GM18505 (cell line): ENCODE results near the gene FOXD4L3.
"Not testable (repeated sequence)": the region's sequence is repeated elsewhere in the genome, so short reads cannot be mapped to it uniquely, and the experiment has no call there.

ENCODE experiments used
- ATAC-seq: cut with Tn5 transposase; IDR thresholded peaks from one replicate; pipeline ENCODE4 v1.9.1; 2021; ENCODE audit not compliant: unreplicated experiment

Gene FOXD4L3

DNA sequence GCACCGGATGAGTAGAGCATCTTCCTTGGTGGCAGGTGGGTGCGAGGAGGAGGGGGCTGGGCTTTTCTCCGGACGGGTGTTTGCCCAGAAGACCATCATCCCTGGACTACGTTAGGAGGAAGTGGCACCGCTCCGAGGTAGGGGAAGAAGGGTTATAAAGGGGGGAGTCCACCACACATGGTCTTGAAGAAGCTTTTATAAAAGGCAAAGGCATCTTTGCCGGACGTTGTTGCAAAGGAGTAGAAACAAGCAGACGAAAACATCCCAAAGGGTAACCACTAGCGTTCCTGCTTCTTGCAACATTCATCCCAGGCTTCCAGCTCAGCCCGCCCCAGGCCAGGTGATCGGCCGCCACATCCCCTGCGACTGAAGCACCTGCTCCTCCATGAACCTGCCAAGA is at the start of gene FOXD4L3:
Gene FOXD4L3 (plus strand): TSS at position 301 of the 400 bp plus-strand sequence. CDS start 85 bp downstream, at position 386.
- ATAC-seq: not testable (repeated sequence)

DNA sequence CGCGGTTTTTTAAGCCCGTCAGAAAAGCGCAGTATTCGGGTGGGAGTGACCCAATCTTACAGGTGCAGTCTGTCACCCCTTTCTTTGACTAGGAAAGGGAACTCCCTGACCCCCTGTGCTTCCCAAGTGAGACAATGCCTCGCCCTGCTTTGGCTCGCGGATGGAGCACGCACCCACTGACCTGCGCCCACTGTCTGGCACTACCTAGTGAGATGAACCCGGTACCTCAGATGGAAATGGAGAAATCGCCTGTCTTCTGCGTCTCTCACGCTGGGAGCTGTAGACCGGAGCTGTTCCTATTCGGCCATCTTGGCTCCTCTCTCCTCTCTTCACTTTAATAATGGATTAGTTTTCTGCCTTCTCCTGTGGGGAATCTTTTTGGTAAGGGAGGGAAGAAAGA is 21.6 kb upstream of the FOXD4L3 start:
- not testable (repeated sequence) for ATAC-seq

DNA sequence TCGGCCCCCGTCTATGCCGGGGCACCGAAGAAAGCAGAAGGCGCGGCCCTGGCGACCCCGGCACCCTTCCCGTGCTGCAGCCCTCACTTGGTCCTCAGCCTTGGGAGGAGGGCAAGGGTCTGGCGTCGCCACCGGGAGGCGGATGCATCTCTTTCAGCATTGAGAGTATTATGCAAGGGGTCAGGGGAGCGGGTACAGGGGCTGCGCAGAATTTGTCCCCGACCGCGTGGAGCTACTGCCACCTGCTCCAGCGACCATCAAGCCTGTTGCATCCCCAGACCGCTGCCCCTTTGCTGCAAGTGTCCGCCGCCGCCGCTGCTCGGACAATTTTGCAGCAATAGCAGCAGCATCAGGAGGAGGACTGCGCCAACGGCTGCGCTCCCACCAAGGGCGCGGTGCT is 1.1 kb downstream of the FOXD4L3 start:
- not testable (repeated sequence) for ATAC-seq

DNA sequence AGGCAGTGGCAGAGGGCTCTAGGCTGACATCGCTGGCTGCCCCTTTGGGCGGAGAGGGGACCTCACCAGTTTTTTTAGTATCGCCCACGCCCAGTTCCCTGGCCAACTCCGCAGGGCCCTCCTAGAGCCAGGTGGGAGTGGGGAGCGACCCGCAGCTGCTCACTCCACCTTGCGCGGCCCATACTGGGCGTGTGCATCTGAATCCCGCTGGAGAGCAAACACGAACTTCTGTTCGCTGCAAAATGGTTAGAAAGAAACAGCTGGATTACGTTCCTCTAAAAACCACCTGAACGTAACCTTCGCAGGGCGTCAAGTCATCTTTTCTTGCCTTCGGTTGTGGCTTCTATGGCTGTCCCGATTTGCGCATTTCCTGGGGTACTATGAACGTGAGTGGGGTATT is 1.5 kb downstream of the FOXD4L3 start:
- not testable (repeated sequence) for ATAC-seq

DNA sequence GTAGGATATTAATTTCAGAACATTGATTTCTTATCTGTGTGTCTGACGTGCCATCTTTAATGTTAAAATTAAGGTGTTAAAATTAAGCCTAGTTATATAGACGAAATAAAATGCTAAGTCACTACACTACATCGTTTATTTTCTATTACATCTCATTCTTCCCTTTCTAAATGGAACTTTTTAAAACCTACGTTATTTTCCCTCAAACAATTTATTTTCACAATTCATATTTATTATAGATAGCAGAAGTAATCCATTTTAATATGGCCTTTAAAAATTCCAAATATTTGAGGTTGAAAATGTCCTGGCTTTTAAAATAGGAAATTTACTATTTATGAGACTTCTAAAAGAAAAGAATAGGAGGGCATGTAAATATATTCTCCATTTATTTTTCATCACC is 2.1 kb downstream of the FOXD4L3 start:
- ATAC-seq: not testable (repeated sequence)

DNA sequence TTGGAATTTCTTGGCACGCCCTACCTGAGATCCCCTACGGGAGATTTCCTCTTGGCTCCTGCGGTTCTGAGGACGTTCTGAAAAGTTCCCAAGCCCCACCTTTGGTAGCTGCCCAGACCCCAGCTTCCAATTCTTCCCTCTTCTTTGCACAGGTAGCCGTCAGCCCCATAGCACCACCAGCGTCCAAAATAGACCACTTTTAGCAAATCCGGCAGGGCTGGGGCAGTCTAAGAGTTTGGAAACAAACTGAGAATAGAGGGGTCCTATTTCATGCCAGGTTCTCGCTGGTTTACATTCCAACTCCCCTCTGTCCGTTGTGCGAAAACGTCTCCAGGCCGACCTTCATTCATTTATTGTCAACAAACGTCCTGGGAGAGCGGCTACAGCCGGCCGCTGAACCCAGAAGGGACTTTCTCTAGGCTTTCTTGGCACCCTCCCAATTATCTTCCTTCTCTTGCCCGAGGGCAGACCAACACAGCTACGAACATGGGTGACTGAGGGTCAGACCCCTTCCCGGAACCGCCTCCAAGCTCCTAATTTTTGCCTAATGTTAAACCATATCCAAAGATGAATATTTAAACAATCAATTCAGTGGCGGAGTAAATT is 3.1 kb downstream of the FOXD4L3 start:
- ATAC-seq: not testable (repeated sequence)

DNA sequence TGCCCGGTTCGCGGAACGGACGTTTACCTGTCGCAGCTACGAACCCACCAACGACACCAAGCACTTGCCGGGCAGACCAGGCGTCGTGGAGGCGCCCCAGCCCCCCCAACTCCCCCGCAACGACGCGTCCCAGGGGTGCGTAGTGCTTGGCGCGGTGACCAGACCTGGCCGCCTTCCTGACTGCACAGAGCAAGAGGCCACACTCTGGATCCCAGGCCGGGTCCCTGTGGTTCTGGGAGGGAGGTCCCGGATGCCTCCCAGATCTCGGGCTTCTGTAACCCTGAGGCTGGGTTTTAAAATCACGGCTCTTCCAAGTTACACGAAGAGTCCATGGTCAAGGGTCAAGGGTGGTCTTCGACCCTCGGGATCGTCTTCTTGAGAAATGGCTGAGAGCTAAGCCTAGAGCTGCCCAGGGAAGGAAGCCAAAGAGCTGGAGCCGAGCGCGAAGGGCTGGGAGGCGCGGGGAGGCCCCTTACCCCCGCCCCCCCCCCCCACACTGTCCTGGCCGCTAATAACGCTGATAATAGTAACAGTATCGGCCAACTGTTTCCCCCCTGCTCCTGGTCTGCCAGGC is 3.8 kb downstream of the FOXD4L3 start:
- not testable (repeated sequence) for ATAC-seq

DNA sequence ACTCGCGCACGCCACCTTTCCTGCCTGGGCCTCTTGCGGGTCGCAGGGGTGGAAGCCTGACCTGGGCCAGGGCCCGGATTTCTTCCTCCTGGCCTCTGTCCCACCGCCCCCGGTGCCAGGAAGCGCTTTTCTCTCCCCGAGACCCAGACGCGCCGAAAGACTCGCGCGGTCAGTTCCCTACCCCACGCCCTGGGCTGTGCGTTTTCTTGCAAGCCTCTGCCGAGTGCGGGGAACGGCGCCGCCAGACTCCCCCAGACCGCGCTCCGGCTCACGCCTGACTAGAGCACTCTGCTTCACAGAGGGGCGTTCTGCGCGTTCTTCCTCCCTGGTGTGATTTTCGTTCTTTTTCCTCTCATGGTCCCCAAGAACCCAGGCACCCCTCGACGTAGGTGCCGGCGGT is 4.5 kb downstream of the FOXD4L3 start:
- ATAC-seq: not testable (repeated sequence)

DNA sequence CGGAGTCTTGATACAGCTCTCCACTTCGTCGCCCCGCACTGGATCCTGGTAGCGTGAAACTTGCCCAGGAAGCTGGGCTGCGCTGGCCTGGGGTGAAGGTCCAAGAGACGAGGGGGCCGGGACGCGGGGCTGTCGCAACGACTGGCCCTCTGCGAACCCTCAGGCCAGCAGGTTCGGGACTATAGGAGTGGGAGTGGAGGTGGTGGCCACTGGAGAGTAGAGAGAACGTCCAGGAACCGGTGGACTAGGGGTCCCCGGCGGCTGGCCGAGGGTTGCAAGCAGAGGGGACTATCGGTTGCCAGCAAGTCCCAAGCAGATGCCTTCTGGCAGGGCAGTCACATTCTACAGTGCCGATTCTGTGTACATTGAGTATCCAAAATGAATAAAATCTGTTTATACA is 5.0 kb downstream of the FOXD4L3 start:
- not testable (repeated sequence) for ATAC-seq

DNA sequence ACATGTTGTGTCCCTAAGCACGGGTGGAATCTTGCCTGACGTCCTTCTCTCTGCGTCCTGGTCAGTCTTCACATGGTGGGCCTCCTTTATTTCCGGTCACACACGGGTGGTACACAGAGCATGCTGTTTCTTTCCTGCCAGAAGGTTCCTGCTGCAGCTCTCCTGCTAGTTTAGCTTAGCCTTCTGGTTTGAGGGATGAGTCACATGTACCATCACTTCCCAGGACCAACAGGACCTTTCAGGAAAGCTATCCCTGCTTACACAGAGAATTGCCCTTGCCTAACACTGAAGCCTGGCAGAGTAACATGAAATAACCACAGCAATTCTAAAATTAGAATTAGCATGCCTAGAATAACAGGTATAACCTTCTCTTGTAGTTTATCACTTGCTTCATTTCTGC is 8.5 kb downstream of the FOXD4L3 start:
- not testable (repeated sequence) for ATAC-seq

DNA sequence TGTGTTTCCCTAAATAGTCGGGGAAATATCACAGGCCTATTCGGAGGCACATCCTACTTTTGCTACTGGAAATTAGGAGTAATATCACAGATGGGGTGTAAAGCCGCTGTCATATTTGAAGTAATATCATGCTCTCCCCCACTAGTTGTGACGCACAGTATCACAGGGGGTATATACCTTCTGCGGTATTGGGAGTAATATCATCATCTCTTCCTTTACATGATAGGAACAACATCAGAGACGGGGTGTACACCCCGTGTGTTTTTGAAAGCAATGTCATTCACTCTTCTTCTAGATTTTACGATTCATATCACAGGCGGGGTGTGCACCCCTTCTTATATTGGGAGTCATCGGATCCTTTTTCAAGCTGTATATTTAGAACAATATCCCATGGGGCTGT is 15.5 kb downstream of the FOXD4L3 start:
- ATAC-seq: not testable (repeated sequence)

DNA sequence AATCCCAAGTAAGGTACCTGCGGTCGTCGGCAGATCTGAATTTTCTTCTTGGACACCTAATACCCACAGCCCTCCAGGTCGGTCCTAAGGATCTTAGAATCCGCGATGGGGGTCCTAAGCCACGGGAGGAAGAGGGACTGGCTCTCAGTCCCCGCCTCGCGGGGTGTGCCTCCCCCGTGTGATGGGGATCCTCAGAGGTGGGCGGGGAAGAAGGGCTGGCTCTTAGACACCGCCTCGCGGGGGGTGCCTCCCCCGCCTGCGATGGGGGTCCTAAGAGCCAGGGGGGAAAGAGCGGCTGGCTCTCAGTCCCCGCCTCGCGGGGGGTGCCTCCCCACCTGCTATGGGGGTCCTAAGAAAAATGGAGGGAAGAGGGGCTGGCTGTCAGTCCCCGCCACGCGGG is 21.1 kb downstream of the FOXD4L3 start:
- not testable (repeated sequence) for ATAC-seq

DNA sequence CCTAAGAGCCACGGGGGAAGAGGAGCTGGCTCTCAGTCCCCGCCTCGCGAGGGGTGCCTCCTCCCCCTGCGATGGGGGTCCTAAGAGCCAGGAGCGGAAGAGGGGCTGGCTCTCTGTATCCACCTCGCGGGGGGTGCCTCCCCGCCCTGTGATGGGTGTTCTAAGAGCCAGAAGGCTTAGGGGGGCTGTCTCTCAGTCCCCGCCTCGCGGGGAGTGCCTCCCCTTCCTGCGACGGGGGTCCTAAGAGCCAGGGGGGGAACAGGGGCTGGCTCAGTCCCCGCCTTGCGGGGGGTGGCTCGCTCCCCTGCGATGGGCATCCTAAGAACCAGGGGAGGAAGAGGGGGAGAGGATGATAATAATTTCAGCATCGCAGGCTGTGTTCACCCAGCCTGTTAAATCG is 21.9 kb downstream of the FOXD4L3 start:
- not testable (repeated sequence) for ATAC-seq

DNA sequence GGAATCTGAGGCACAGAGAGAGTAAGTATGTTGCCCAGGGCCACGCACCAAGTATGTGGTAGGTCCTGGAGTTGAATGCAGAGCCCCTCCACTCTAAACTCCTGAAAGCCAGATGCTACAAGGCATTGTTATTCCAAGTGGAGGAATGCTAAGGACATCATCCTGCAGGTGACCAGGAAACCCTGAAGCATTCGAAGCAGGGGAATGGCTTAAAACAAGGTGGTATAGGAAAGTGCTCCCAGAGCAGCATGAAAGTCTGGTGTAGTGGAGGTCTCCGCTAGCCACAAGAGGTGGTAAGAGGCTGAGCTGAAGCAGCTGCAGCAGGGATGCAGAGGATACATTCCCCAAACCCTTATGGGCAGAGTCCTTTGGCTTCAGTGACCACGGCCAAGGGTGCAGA is 26.4 kb downstream of the FOXD4L3 start:
- not testable (repeated sequence) for ATAC-seq

DNA sequence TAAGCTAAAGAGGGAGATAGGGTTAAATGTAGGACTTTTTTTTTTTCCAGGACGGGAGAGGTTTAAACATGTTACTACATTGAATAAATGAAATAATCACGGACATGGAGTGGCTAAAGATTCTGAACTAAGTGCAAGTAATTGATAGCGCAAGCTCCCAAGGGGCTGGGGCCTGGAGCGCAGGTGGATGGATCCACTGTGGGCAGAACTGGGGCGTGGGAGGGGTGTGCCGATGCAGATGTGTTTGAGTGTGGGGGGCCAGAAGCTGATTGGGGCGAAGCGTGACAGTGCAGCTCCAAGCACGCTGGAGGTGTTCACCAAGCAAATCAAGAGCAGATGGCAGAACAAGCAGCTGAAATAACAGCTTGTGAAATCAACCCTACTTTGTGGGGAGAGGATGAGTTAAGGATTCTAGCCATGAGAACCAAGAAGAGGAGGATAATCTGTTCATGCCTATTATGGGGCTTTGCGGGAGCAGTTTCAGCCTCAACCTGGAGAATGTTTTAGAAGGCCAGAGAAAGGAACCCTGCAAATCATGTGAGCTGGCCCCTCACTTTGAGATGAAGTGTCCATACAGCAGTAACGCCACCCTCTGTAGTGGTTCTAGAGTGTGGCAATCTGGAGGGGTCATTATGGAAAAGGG is 28.0 kb downstream of the FOXD4L3 start:
- ATAC-seq: not testable (repeated sequence)

DNA sequence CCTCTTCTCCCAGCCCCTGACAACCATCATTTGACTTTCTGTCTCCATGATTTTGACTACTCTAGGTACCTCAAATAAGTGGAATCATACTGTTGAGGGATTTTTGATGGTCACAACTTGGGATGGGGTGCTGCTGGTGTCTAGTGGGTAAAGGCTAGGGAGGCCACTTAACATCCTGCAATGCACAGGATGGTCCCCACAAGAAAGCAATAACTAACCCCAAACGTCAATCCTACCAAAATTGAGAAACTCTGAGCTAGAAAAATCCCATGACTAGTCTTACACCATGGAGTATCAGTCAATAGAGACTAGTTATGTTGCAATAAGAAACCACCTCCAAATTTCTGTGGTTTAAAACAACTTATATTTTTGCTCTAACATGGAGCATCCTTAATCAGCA is 29.5 kb downstream of the FOXD4L3 start:
- ATAC-seq: not testable (repeated sequence)

DNA sequence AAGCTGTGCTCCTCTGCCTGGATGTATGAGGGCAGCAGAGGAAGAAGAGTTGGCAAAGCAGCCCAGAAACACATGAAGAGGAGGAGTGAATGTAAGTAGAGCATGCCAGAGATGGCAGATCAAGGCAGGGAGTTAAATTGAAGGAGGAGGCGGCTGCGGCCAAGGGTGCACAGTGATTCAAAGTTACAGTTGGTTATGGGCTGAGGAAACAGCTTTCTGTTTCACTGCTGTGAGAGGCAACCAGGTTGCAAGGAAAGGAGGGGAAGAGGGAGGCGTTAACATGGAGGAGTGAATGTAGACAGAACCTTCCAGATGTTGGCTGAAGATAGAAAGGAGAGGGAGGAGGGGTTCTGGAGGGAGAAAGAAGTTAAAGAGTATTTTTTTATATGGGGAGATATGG is 33.3 kb downstream of the FOXD4L3 start:
- ATAC-seq: not testable (repeated sequence)

DNA sequence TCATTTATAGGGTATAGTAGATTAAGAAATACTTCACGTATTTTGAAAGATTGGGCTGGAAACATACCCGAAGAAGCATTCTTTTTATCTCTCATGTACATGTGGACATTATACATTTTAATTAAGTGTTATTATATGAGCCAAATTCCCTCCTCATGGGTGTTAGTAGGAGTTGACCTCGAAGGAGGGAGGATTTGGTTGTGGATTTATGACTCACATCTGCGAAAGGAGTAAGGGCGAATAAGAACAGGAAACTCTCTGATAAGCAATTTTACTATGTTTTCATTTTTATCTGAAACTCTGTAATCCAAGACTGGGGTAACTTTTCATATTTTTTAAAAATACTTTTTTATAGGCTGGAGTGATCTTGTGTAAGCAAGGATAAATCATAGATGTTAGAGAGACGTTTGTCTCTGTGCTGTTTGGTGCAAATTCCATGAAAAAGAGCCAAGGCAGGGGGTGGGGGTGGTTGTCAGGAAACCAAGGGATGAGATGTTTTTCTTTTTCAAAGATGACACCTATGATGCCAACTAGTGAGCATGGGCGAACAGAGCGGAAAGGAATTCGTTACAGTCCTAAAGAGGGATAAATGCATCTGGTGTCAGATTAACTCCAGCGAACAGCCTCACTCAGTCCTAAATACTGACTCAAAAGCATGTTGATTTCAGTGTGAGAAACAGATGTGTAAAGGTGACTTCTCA is 34.1 kb downstream of the FOXD4L3 start:
- ATAC-seq: not testable (repeated sequence)

DNA sequence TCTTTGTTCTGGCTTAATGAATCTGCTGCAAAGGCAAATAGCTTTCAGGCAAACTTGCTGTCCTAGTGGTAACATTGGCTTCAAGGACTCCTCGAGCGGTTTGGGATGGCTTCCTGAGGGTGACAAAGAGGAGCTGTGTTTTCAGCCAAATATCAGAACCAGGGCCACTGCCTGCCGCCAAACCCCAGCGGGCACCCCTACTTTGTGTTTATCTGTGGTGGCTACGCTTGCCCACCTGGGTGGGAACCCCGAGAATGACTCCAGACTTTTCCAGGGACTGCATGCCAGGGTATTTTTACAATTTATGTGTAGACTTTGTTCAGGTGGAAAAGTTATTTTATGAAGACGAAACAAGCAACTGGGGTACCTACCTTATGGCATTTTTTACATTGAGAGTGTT is 35.3 kb downstream of the FOXD4L3 start:
- not testable (repeated sequence) for ATAC-seq

DNA sequence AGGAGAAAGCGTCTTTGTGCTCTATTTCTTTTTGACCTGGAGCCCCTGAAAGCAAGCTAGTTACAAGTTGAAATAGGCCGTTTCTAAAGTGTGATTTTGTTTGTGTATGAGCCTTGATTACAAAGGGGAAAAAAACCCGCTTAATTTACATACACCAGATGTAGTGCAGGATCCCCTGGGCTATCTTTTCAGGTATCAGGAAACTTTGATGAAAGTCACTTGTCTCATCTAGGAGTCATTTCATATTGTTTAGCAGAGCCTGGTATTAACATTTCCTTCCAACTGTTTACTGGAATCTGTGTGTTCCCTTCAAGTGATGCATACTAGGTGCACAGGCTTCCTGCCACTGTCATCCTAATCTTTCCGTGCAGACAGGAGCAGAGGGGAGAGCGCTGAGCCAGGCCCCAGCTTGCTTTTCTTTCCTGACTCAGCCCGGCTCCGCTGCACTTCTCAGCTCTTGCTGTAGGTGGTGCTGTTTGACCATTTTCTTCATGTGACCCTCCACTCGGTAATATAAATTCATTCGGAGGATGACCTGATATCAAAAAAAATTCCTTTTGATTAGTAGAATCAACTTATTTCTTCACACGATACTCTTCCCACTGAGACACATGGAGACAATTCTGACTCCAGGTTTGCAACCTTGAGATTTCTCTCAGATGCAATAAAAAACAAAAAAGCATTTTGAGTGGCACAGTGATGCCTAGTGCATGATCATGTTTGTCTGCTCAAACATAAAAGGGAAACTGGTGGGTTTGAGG is 39.8 kb downstream of the FOXD4L3 start:
- ATAC-seq: peak; percentile 94

DNA sequence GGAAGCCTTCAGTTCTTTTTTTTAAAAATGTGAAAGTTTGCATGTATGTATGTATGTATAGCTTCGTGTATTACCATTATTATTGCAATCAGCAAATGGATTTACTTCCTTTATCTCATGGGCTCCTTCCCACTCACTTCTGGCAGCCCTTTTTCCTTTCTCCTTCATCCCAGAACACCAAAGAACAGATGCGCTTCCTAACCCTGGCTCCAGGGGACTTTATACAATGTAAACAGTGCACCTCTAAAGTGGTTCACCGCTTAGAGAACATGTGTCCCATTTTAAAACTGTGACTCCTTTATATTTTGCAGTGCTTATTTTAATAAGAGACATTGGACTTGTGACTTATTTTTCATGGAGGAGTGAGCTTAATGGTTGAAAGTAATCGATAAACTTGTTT is 40.6 kb downstream of the FOXD4L3 start:
- ATAC-seq: not testable (repeated sequence)
